Fibroblast of lung (primary cell): ENCODE measurements around the gene PFDN1. TPM values are rescaled to one million over a fixed set of nuclear protein-coding genes. Genes with fewer than 3 reads are reported as not detected.

ENCODE experiments used
- DNase-seq, 2 donors: peaks; one replicate each; pipeline versions ENCODE4 v3.0.0 to v3.0.0-alpha.2; 2010; ENCODE audit warnings: low read depth in 2 of 2
- H2AFZ ChIP-seq: 2 replicates; pipeline ENCODE4 v1.5.1; 2012; ENCODE audit warnings: low read length, control low read depth, inconsistent platforms
- H3K27ac ChIP-seq: 2 replicates; pipeline ENCODE4 v1.5.1; 2011; ENCODE audit warnings: low read length, control low read depth; ENCODE audit not compliant: insufficient read depth
- H3K27me3 ChIP-seq: 2 replicates; pipeline ENCODE4 v1.5.1; 2011; ENCODE audit warnings: mild to moderate bottlenecking, low read length; ENCODE audit not compliant: control insufficient read depth, insufficient read depth
- H3K36me3 ChIP-seq: 2 replicates; pipeline ENCODE4 v1.5.1; 2011; ENCODE audit warnings: low read length; ENCODE audit not compliant: control insufficient read depth, insufficient read depth
- H3K4me1 ChIP-seq: 2 replicates; pipeline ENCODE4 v1.5.1; 2011; ENCODE audit warnings: low read length; ENCODE audit not compliant: control insufficient read depth, insufficient read depth; ENCODE audit errors: extremely low read depth
- H3K4me2 ChIP-seq: 2 replicates; pipeline ENCODE4 v1.5.1; 2011; ENCODE audit warnings: low read length, control low read depth; ENCODE audit not compliant: insufficient read depth; ENCODE audit errors: extremely low read depth
- H3K4me3 ChIP-seq, 4 experiments: fragments of 200-600 bp in 1 of 4; sonication (generic) in 1 of 4; replicated peaks in 1 of 4; 2 replicates each; pipeline ENCODE4 v1.5.1; 2011 to 2016; ENCODE audit warnings: low read length in 4 of 4, low read depth in 3 of 4, mild to moderate bottlenecking in 3 of 4, control low read depth in 2 of 4, inconsistent platforms in 1 of 4, mixed read lengths in 1 of 4; ENCODE audit not compliant: insufficient read depth in 1 of 4; ENCODE audit errors: control extremely low read depth in 1 of 4
- H3K79me2 ChIP-seq: 2 replicates; pipeline ENCODE4 v1.5.1; 2012; ENCODE audit warnings: mild to moderate bottlenecking, low read length, inconsistent platforms; ENCODE audit not compliant: control insufficient read depth, insufficient read depth
- H3K9ac ChIP-seq: 2 replicates; pipeline ENCODE4 v1.5.1; 2011; ENCODE audit warnings: mild to moderate bottlenecking, low read length, control low read depth; ENCODE audit not compliant: insufficient read depth
- H3K9me3 ChIP-seq: 2 replicates; pipeline ENCODE4 v1.5.1; 2012; ENCODE audit warnings: low read depth, low read length; ENCODE audit not compliant: control insufficient read depth, insufficient read depth
- H4K20me1 ChIP-seq: 2 replicates; pipeline ENCODE4 v1.5.1; 2011; ENCODE audit warnings: low read length; ENCODE audit not compliant: control insufficient read depth, insufficient read depth; ENCODE audit errors: extremely low read depth
- CTCF ChIP-seq, 2 donors: IDR thresholded peaks in 1 of 2; conservative IDR thresholded peaks in 1 of 2; 1 replicate in 1 of 2; 2 replicates in 1 of 2; pipeline ENCODE4 v1.5.1; 2011 to 2012; ENCODE audit warnings: low read length in 2 of 2, control low read depth in 1 of 2, inconsistent platforms in 1 of 2, low read depth in 1 of 2, mild to moderate bottlenecking in 1 of 2
- EZH2 ChIP-seq: IDR thresholded peaks from 2 replicates; pipeline ENCODE4 v1.5.1; 2012; ENCODE audit warnings: low read length, control low read depth, mild to moderate bottlenecking; ENCODE audit errors: missing control alignments
- polyA plus RNA-seq, 2 donors: library from polyadenylated mRNA; depleted of rRNA in 1 of 2; stranded (reverse) in 1 of 2; unstranded in 1 of 2; fragments of >200 nt; gene quantifications; 2 replicates each; pipeline ENCODE4 v1.2.1, GENCODE V29; 2011 to 2012; ENCODE audit warnings: missing spikeins in 1 of 2
- total RNA-seq: library from RNA; depleted of rRNA; stranded (reverse); fragments of >200 nt; gene quantifications from 2 replicates; pipeline ENCODE4 v1.2.1, GENCODE V29; 2014

Gene PFDN1
- total and polyA plus RNA-seq, 2 donors (not counting 1 experiment from before 2014, with no cell fraction given) = 35.5 to 140 TPM

DNA sequence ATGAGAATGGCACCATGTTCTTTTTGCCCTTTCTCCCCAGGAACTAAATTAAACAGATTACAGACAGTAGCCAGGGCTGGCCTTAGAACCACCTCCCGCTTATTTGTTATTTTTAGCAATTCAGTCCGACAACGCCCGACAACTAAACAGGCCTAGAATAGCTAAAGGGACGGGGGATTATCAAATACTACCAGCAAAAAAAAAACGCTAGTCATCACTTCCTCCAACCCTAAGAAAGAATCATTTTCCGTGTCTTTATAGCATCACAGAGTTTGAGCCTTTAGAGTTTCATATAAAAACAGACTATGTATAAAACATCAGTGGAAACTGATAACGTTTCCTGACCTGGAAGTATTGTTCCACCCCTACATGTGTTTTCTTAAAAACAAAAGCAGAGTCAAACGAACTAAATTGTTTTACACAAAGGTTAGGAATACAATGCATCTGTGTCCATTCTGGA, 35.3 kb downstream of the PFDN1 start:
- H3K4me1 ChIP-seq = no peaks in the 10 kb centered on the region
- H2AFZ ChIP-seq = no peak overlapping the region
- peaks cover 7% of the 10 kb centered on the region for H3K79me2 ChIP-seq
- H4K20me1 ChIP-seq = no peaks in the 10 kb centered on the region
- no peak for DNase-seq
- H3K4me2 ChIP-seq = no peak overlapping the region
- H3K27me3 ChIP-seq = no peaks in the 10 kb centered on the region
- no peak overlapping the region for H3K4me3 ChIP-seq
- no peaks in the 10 kb centered on the region for H3K36me3 ChIP-seq
- no peak for TF ChIP-seq EZH2
- TF ChIP-seq CTCF (conservative IDR thresholded peaks at IDR 0.05 in 1 of 2, IDR thresholded peaks at IDR 0.05 in 1 of 2; ENCODE audit: low read depth in 1 of 2, low read length in 2 of 2) = no peak
- H3K27ac ChIP-seq = no peak overlapping the region
- no peaks in the 10 kb centered on the region for H3K9me3 ChIP-seq
- H3K9ac ChIP-seq = no peak overlapping the region

GRCh38 chr5:140267201-140267540, 35.7 kb downstream of the PFDN1 start:
- H3K9me3 ChIP-seq = no peaks in the 10 kb centered on the region
- peaks cover 7% of the 10 kb centered on the region for H3K79me2 ChIP-seq
- no peaks in the 10 kb centered on the region for H3K4me1 ChIP-seq
- TF ChIP-seq CTCF (conservative IDR thresholded peaks at IDR 0.05 in 1 of 2, IDR thresholded peaks at IDR 0.05 in 1 of 2; ENCODE audit: low read depth in 1 of 2, low read length in 2 of 2) (no peak), EZH2 (no peak)
- no peak overlapping the region for H3K27ac ChIP-seq
- DNase-seq = no peak
- no peak overlapping the region for H2AFZ ChIP-seq
- H3K27me3 ChIP-seq = no peaks in the 10 kb centered on the region
- H3K36me3 ChIP-seq = no peaks in the 10 kb centered on the region
- H3K4me2 ChIP-seq = no peak overlapping the region
- H4K20me1 ChIP-seq = no peaks in the 10 kb centered on the region
- H3K9ac ChIP-seq = no peak overlapping the region
- no peak overlapping the region for H3K4me3 ChIP-seq

GRCh38 chr5:140266471-140267200, 36.3 kb downstream of the PFDN1 start:
- Histone ChIP-seq H3K4me1 (peaks cover 2% of the 10 kb centered on the region), H3K4me3 (no peak overlapping the region), H3K9me3 (no peaks in the 10 kb centered on the region), H3K36me3 (no peaks in the 10 kb centered on the region), H3K27me3 (no peaks in the 10 kb centered on the region), H3K4me2 (no peak overlapping the region), H3K27ac (no peak overlapping the region), H2AFZ (no peak overlapping the region), H3K9ac (no peak overlapping the region), H3K79me2 (peaks cover 7% of the 10 kb centered on the region), H4K20me1 (no peaks in the 10 kb centered on the region)
- TF ChIP-seq CTCF (conservative IDR thresholded peaks at IDR 0.05 in 1 of 2, IDR thresholded peaks at IDR 0.05 in 1 of 2; ENCODE audit: low read depth in 1 of 2, low read length in 2 of 2) = no peak
- no peak for TF ChIP-seq EZH2
- DNase-seq = no peak
